Posterior cingulate gyrus (tissue), 11 donors: ENCODE data around the gene CEP250.
A peak's percentile ranks its signal among the peaks of the same experiment; 100 is the strongest.

ENCODE experiments used
- DNase-seq, 10 donors: peaks; one replicate each; pipeline versions ENCODE4 v3.0.0 to v3.0.0-alpha.2; 2020 to 2021; ENCODE audit warnings: mixed read lengths in 3 of 10
- intact Hi-C: fragments of 100-400 bp; cut with DNase I; formaldehyde crosslinking; loops from one replicate; pipeline ENCODE4 v1.15.1; 2023

The CEP250 gene, protein sequence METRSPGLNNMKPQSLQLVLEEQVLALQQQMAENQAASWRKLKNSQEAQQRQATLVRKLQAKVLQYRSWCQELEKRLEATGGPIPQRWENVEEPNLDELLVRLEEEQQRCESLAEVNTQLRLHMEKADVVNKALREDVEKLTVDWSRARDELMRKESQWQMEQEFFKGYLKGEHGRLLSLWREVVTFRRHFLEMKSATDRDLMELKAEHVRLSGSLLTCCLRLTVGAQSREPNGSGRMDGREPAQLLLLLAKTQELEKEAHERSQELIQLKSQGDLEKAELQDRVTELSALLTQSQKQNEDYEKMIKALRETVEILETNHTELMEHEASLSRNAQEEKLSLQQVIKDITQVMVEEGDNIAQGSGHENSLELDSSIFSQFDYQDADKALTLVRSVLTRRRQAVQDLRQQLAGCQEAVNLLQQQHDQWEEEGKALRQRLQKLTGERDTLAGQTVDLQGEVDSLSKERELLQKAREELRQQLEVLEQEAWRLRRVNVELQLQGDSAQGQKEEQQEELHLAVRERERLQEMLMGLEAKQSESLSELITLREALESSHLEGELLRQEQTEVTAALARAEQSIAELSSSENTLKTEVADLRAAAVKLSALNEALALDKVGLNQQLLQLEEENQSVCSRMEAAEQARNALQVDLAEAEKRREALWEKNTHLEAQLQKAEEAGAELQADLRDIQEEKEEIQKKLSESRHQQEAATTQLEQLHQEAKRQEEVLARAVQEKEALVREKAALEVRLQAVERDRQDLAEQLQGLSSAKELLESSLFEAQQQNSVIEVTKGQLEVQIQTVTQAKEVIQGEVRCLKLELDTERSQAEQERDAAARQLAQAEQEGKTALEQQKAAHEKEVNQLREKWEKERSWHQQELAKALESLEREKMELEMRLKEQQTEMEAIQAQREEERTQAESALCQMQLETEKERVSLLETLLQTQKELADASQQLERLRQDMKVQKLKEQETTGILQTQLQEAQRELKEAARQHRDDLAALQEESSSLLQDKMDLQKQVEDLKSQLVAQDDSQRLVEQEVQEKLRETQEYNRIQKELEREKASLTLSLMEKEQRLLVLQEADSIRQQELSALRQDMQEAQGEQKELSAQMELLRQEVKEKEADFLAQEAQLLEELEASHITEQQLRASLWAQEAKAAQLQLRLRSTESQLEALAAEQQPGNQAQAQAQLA (N-terminal part only)

DNA sequence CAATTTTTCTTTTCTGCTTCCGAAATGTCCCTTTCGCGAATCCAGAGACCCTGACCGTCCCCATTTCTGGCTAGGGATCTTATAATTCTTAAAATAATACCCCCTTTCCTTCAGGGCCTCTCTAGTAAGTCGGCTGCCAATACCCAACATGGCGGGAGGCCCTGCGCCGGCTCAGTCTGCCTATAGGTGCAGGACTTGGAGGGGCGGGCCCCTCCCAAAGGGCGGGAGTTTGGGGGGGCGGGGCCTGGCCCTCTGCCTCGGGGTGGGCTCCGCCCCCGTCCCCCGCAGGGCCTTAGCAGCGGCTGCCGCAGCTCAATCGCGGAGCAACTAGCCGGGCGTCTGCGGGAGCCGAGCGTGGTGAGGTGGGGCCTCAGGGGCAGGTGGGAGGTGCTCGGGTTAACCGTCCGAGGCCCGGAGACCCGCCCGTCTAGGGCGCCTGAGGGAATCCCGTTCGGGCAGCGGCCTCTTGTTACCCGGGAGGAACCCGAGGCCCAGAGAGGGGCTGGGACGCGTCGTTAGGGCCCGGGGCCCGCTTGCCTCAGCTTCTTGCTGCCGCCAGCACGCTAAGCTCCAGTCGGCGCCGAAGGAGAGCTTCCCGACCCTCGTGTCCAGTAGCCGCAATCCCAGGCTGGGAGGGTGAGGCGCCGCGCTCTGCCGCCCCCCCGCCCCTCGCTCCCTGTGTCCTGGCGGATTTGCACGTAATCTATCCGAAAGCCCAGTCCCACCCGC lies at the start of gene CEP250:
Gene CEP250 (plus strand): TSS at position 718 of the 729 bp plus-strand sequence. CDS start 6,770 bp downstream, outside the sequence.
- intact Hi-C loops = no loop called here
- peak; percentile 76 to 98 (median 92) for DNase-seq

DNA sequence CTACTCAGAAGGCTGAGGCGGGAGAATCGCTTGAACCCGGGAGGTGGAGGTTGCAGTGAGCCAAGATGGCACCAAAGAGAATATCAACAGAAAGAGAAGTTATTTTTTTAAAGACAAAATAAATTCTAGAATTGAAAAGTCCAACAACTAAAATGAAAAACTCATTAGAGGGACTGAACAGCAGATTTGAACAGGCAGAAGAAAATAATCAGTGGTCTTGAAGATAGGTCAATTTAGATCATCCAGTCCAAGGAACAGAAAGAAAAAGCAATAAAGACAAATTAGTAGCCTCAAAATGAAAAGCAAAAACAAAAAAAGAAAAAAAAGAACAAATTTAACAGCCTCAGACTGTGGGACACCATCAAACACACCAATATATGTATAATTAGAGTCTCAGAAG lies 49.6 kb upstream of the CEP250 start:
- no peak for DNase-seq
- intact Hi-C loops = no loop called here

DNA sequence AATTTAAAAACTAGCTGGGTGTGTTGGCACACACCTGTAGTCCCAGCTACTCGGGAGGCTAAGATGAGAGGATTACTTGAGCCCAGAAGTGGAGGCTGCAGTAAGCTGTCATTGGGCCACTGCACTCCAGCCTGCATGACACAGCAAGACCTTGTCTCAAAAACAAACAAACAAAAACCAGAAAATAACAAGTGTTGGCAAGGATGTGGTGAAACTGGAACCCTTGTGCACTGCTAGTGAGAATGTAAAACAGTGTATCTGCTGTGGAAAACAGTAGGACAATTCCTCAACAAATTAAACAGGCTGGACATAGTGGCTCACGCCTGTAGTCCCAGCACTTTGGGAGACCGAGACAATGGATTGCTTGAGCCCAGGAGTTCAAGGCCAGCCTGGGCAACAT lies 47.1 kb upstream of the CEP250 start:
- intact Hi-C loops = no loop called here
- no peak for DNase-seq

DNA sequence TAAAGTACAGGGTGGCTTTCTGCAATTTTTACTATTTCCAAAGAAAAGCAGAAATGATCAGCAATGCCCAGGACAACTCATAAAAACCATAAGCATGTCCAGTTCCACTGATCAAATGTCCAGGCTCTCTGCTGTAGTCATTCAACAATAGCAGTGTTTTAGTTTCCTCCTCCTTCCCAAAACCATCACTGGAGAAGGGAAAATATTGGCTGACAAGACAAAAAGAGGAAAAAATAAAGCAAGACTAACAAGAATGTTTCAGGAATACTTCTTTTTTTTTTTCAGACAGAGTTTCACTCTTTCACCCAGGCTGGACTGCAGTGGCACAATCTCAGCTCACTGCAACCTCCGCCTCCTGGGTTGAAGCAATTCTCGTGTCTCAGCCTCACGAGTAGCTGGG lies 45.9 kb upstream of the CEP250 start:
- DNase-seq = no peak
- intact Hi-C loops = no loop called here

DNA sequence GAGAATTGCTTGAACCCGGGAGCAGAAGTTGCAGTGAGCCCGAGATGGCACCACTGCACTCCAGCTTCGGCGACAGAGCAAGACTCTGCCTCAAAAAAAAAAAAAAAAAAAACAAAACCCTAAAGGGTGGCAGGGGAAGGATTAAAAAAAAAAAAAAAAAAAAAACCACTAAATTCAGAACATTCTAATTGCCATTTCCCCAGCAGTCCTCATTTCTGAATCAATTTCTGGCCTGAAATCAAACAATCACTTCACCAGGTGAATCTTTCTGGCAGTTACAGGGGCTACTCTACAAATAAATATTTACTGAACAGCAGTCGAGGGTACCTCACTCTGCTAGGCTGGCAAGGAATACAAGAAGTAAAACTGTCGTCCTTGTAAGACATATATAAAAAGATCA lies 44.8 kb upstream of the CEP250 start:
- no peak for DNase-seq
- intact Hi-C loops = no loop called here

DNA sequence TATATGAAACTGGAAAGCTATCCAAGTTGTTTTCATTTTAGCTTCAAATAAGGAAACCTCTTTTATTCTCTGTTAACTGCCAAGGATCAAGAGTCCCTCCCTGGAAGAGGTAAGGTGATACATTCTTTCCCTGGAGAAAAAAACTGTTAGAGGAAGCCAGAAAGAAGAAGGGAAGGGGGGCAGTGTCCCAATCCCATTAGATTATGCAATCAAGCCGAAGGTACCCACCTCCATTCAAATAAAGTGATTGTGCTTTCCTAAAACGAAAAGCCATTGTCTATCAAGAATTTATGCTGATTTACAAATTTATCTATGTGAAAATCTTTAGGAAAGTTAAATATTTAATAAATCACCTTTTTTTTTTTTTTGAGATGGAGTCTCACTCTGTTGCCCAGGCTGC lies 34.1 kb upstream of the CEP250 start:
- intact Hi-C loops = no loop called here
- DNase-seq = no peak

DNA sequence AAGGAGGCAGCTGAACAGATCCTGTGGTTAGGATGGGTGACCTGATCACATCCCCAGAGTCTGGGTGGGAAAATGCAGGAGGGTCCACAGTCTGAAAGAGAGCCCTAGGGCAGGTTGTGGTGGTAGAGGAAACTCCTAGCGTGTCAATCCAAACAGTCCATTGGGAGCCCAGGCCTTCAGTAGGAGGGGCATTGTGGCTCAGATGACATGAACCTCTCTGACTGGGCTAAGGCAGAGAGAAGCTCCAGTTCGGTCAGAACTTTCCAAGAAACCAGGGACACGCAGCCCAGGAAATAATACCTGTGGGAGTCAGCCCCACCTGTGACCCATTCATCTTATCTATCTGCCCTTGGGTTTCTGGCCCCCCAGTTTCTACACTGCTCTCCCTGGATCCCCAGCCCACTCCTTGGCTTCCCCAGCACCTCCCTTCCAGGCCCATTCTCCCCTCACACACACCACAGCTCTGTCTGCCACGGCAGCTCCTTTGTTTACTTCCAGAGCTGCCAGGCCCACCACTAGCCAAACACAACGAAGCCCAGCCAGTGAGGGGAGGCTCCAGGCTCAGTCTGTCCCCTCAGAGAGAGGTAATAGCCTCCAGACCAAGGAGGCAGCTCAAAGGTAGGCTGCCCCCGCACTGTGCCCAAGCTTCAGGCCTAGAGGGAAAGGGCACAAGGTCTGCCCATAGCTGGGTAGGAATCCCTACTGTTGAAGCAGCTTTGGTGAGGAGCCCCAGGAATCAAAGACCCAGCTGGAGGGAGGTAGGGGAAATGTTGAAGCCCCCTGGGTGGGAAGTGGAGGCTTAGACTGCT lies 23.6 kb upstream of the CEP250 start:
- no peak for DNase-seq
- intact Hi-C loops = no loop called here

DNA sequence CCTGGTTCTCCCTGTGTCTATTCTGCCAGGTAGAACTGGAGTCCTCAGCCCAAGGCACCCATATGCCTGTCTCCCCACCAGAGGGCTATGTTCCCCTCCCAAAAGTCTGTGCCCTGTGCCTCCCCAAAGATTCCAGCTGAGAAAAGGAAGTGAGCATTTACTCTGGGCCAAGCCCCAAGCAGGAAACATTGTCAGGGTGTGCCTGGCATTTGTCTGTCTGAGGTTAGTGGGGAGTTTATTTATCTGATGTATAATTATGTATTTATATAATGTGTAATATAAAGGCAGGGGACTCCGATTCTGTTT lies 23.0 kb upstream of the CEP250 start:
- intact Hi-C loops = no loop called here

DNA sequence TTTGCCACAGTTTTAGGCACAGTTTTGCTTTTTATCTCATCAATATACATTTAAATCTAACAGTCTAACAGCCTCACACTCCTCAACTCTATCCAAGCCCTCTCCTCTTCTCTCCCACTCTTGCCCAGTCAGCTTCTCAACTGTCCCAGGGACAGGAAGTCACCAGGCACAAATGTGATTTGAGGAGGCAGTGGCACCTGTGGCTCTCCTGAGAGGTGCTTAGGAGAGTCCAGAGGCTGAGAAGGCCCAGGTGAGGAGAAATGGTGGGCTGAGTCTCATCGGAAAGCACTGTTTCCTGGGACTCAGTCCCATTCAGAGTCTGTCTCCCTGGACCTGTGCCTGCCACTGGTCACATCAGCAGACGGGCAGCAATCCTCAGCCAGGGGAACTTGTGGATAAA lies 22.1 kb upstream of the CEP250 start:
- intact Hi-C loops = no loop called here
- no peak for DNase-seq

More for the DNA sequence above, 23.0 kb upstream of the CEP250 start:
- no peak for DNase-seq

DNA sequence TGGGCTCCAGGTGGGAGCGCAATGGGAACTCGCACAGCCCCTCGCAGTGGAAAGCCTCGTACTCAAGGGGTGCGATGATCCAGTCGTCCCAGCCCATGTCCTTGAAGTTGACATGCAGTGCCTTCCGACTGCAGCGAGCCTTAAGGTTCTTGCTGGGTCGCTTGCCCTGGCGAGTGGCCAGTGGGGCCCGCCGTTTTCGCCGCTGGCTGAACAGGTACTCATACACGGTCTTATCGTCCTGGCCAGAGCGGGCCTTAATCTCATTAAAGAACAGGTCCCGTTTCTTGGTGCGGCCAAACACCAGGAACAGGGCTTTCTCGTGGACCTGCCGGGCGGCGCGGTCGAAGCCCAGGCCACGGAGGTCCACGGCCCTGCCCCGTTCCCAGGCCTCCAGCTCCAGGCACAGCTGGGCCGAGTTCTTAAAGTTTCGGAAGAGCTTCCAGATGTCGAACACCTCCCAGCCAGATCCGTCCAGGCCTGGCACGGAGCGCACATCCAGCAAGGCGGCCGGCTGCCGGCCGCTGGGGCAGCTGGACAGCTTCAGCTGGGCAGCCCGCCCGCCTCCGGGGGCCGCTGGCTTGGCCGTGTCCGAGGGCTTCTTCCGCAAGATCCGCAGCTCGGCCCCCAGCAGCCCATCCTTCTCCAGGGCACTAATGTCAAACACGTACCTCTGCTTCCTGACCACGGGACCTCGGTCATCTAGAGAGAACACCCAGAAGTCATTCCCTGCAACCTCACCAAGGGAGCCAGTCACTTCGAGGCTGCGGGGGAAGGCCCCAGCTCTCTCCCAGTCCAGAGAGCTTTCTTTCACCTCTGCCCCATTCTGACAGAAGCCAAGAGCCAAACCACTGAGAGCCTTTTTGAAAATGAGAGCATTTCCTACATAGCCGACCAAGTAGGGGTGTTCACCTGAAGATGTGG lies 21.1 kb upstream of the CEP250 start:
- no peak for DNase-seq

DNA sequence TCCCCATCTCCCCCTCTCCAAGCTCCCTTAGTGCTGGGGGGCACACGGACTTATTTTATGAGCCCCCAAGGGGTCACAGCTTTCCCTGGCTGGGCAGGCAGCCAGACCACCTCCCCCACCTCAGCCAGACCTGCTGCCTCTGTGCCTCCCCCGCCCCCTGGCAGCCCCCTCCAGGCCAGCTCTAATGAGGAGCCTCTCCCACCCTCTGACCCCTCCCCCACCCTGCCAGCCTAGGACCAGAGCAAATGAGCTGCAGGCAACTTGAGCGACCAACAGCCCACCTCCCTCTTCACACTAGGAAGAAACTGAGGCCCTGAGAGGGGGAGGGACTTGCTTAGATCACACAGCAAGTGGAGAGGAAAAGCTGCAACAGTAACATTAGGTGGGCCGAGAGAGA lies 19.2 kb upstream of the CEP250 start:
- intact Hi-C loops = no loop called here
- DNase-seq = no peak

More for the DNA sequence above, 21.1 kb upstream of the CEP250 start:
- intact Hi-C loops = no loop called here

DNA sequence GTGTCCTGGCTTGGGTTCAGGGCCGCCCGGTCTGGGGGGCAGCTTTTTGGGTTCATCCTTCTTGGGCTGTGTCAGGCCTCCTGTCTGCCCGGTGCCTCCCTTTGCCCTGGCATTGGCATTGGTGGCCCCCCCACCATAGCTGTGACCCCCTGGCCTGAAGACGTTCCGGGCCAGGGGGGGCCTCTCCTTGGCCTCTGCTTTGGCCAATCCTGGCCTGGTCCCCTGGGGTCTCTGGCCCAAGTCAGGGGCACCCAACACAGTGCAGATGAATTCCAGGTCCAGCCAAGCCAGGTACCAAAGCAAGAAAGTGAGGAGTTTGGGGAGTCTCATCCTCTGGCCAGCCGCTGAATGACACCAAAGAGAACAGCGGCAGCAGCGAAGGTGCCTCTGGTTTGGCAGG lies 17.8 kb upstream of the CEP250 start:
- intact Hi-C loops = no loop called here
- no peak for DNase-seq

DNA sequence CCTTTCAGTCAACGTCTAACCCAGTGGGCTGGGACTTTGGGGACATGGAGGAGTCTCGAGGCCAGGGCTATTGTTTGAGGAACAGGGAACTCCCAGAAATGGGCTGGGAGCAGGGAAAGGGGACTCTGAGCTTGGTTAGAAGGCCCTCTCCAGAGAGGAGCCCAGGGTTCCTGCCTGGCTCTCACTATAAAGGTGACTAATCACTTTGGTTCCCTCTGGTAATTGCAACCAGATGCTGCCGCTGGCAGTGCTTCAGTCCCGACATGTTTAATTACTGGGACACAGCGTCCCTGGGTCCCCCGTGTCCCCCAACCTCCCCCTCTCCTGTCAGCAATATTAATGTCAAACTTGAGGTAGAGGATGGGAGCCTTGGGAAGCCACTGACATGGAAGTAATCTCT lies 12.4 kb upstream of the CEP250 start:
- DNase-seq = no peak
- intact Hi-C loops = no loop called here

DNA sequence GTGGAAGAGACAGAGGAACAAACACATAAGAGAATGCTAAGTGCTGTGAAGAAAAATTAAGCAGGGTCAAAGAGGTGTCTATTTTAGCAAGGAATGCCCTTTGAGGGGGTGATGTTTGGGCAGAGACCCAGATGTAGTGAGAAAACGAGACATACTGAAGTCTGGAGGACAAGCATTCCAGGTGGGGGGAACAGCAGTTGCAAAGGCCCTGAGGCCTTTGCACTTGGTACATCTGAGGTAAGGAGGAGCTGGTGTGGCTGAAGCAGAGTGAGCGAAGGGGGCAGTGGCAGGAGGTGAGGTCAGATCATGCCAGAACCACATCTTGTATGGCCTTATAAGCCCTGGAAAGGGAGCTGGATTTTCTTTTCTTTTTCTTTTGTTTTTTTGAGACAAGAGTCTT lies 11.2 kb upstream of the CEP250 start:
- intact Hi-C loops = no loop called here
- no peak for DNase-seq

DNA sequence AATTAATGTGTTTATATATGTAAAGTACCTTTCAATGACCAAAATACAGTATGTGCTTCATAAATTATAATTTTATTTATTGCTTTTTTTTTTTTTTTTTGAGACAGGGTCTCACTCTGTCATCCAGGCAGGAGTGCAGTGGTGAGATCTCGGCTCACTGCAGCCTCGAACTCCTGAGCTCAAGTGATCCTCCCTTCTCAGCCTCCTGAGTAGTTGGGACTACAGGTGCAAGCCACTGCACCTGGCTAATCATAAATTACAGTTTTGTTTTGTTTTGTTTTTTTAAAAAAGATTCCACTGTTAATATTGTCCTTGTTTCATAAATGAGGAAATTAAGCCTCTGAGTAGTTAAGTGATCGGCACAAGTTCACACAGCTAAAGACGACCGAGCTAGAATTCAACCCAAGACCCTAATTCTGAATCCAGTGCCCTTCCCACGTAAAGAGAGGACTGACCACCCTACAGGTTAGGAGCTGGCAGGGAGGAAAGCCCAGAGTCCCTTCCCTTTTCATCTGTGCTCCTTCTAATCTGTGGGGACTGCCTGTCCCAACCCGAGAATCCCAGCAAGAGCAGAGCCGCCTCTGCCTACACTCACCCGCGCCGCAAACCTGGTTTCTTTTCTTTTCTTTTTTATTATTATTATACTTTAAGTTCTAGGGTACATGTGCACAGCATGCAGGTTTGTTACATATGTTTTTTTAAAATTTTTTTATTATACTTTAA lies 8.9 kb upstream of the CEP250 start:
- no peak for DNase-seq
- intact Hi-C loops = loop anchor here (2.0 kb wide), 1 partner anchor 142 kb away; no protein-coding TSS in a partner anchor

DNA sequence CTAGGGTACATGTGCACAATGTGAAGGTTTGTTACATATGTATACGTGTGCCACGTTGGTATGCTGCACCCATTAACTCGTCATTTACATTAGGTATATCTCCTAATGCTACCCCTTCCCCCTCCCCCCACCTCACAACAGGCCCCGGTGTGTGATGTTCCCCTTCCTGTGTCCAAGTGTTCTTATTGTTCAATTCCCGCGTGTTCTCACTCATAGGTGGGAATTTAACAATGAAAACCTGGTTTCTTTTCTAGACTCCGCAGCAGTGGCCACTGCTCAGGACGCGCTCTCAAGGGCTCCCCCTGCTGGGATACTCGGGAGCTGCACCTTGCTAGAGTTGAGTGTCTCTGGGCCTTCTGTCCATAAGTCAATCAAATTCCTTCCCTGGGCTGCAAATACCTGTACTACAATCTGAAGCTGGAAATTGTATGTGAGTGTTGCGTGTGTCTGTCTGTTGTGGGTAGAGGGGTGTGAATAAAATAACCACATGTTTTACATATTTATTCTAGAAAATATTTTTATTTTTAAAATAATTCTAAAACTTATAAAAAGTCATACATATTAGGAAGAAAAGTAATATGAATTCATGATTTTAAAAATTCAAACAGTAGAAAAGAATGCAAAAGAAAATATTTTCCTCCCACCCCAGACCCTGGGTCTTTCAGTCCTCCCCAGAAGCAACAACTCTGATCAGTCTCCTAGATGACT lies 8.2 kb upstream of the CEP250 start:
- DNase-seq = peak; percentile 73 to 97 (median 92)
- intact Hi-C loops = loop anchor here (2.0 kb wide), 1 partner anchor 142 kb away; no protein-coding TSS in a partner anchor

DNA sequence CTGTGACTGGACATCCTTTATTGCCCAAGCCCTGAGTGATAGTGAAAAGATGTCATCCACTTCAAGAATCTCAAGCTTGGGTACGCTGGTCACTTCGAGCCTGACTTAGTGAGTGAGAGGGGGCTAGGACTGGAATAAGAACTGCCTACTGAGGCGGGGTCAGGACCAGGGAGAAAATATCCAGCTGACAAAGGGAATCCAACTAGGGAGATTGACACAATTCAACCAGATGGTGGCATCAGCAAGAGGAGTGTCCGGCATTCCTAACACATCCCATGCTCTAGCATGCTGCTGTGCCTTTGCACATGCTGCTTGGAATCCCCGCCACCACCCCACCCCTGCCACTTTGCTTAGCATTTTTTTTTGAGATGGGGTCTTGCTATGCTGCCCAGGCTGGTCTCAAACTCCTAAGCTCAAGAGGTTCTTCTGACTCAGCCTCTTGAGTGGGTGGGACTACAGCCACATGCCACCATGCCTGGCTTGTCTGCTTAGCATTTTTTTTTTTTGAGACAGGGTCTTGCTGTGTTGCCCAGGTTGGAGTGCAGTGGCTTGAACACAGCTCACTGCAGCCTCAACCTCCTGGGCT lies 6.5 kb upstream of the CEP250 start:
- no peak for DNase-seq
- intact Hi-C loops = no loop called here
